ENCODE results near the gene COL28A1. TPM values are rescaled to one million over a fixed set of nuclear protein-coding genes. Genes with fewer than 3 reads are reported as not detected.
A peak's percentile ranks its signal among the peaks of the same experiment; 100 is the strongest.

COL28A1 gene
- total RNA-seq, 2 donors from 2014 or later, result 1.2 to 3.5 TPM

- intact Hi-C loops (cut with DNase I), result no loop called here
- no peaks in the 10 kb centered on the region for H3K27me3 ChIP-seq
- no peak overlapping the region for H3K27ac ChIP-seq
- no peak overlapping the region for H3K4me3 ChIP-seq
- H3K9ac ChIP-seq (ENCODE audit: low read depth in 2 of 2, low read length in 2 of 2), result no peak overlapping the region
- no peaks in the 10 kb centered on the region for H3K36me3 ChIP-seq
- H3K9me3 ChIP-seq, result no peaks in the 10 kb centered on the region
- TF ChIP-seq, protein P1, sequence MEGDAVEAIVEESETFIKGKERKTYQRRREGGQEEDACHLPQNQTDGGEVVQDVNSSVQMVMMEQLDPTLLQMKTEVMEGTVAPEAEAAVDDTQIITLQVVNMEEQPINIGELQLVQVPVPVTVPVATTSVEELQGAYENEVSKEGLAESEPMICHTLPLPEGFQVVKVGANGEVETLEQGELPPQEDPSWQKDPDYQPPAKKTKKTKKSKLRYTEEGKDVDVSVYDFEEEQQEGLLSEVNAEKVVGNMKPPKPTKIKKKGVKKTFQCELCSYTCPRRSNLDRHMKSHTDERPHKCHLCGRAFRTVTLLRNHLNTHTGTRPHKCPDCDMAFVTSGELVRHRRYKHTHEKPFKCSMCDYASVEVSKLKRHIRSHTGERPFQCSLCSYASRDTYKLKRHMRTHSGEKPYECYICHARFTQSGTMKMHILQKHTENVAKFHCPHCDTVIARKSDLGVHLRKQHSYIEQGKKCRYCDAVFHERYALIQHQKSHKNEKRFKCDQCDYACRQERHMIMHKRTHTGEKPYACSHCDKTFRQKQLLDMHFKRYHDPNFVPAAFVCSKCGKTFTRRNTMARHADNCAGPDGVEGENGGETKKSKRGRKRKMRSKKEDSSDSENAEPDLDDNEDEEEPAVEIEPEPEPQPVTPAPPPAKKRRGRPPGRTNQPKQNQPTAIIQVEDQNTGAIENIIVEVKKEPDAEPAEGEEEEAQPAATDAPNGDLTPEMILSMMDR (IDR thresholded peaks at IDR 0.05), result no peak
- no peaks in the 10 kb centered on the region for H3K4me1 ChIP-seq
- DNase-seq, result no peak
Measured at GRCh38 chr7:7579638-7580037, 44.0 kb upstream of the COL28A1 start.

- intact Hi-C loops (cut with DNase I), result no loop called here
- Histone ChIP-seq H3K4me3 (no peak overlapping the region), H3K27me3 (no peaks in the 10 kb centered on the region), H3K9ac (ENCODE audit: low read depth in 2 of 2, low read length in 2 of 2) (no peak overlapping the region), H3K9me3 (no peaks in the 10 kb centered on the region), H3K27ac (no peak overlapping the region), H3K4me1 (no peaks in the 10 kb centered on the region), H3K36me3 (no peaks in the 10 kb centered on the region)
- DNase-seq, result no peak
- TF ChIP-seq, protein P1 (IDR thresholded peaks at IDR 0.05), result no peak
Measured at GRCh38 chr7:7577888-7578287, 42.2 kb upstream of the COL28A1 start.

- intact Hi-C loops (cut with DNase I), result no loop called here
- TF ChIP-seq, protein P1 (IDR thresholded peaks at IDR 0.05), result no peak
- Histone ChIP-seq H3K27ac (no peak overlapping the region), H3K9me3 (no peaks in the 10 kb centered on the region), H3K36me3 (no peaks in the 10 kb centered on the region), H3K4me3 (no peak overlapping the region), H3K4me1 (no peaks in the 10 kb centered on the region), H3K9ac (ENCODE audit: low read depth in 2 of 2, low read length in 2 of 2) (no peak overlapping the region), H3K27me3 (no peaks in the 10 kb centered on the region)
- no peak for DNase-seq
Measured at GRCh38 chr7:7576344-7576743, 40.7 kb upstream of the COL28A1 start.

DNA sequence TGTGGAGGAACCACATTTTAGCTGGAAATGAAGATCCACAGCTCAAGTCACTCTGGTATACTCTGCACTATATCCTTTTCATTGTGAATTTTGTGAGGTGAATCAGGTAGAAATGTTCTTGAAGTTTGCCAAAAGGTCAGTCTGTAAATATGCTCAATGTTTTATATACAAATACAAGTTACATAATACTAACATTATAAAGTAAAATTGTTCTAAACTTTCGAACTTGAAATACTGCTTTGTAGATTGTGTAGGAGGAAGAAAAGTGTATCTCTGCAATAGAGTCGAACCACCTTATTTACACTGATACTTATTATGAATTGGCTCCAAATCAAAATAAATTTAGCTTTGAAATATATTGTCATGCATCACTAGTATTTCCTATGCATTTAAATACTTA is 38.0 kb upstream of the COL28A1 start:
- H3K27me3 ChIP-seq, result no peaks in the 10 kb centered on the region
- H3K36me3 ChIP-seq, result no peaks in the 10 kb centered on the region
- H3K9me3 ChIP-seq, result no peaks in the 10 kb centered on the region
- no peak overlapping the region for H3K4me3 ChIP-seq
- H3K27ac ChIP-seq, result no peak overlapping the region
- intact Hi-C loops (cut with DNase I), result no loop called here
- no peak overlapping the region for H3K9ac ChIP-seq (ENCODE audit: low read depth in 2 of 2, low read length in 2 of 2)
- TF ChIP-seq, protein P1 (IDR thresholded peaks at IDR 0.05), result no peak
- DNase-seq, result no peak
- no peaks in the 10 kb centered on the region for H3K4me1 ChIP-seq

DNA sequence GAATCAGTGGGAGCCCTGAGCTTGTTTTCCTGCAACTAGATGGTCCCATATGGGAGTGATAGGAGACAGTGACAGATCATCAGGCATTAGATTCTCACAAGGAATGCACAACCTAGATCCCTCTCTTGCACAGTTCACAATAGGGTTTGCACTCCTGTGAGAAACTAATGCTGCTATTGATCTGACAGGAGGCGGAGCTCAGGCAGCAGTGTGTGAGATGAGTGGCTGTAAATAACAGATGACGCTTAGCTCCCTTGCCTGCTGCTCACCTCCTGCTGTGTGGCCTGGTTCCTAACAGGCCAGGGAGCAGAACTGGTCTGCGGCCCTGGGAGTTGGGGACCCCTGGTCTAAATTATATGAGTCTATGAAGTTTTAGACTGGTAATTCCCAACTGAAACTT is 34.9 kb upstream of the COL28A1 start:
- no peak overlapping the region for H3K4me3 ChIP-seq
- H3K4me1 ChIP-seq, result no peaks in the 10 kb centered on the region
- no peak overlapping the region for H3K27ac ChIP-seq
- TF ChIP-seq, protein P1 (IDR thresholded peaks at IDR 0.05), result no peak
- intact Hi-C loops (cut with DNase I), result no loop called here
- H3K27me3 ChIP-seq, result no peaks in the 10 kb centered on the region
- DNase-seq, result no peak
- no peaks in the 10 kb centered on the region for H3K36me3 ChIP-seq
- H3K9ac ChIP-seq (ENCODE audit: low read depth in 2 of 2, low read length in 2 of 2), result no peak overlapping the region
- no peaks in the 10 kb centered on the region for H3K9me3 ChIP-seq

DNA sequence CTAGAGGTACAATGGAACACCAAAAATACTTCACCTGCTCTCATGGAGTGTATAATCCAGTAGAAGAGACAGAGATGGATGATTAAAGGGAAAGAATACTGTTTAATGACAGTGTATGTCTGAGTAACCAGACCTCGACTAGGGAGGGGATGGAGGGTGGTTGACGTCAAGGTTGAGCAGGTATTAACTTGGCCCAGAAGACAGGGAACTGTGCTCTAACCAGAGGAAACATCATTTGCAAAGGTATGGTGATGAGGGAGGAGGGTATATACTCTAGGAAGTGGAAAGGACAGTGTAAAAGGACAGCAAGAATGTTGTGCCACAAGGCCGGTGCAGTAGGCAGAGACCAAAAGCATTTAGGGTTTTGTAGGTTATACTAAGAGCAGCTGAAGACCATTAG is 33.9 kb upstream of the COL28A1 start:
- H3K4me3 ChIP-seq, result no peak overlapping the region
- H3K9ac ChIP-seq (ENCODE audit: low read depth in 2 of 2, low read length in 2 of 2), result no peak overlapping the region
- peak overlapping the region; percentile 37 for H3K27ac ChIP-seq
- no peaks in the 10 kb centered on the region for H3K27me3 ChIP-seq
- intact Hi-C loops (cut with DNase I), result no loop called here
- no peaks in the 10 kb centered on the region for H3K36me3 ChIP-seq
- DNase-seq, result no peak
- TF ChIP-seq, protein P1 (IDR thresholded peaks at IDR 0.05), result no peak
- no peaks in the 10 kb centered on the region for H3K4me1 ChIP-seq
- H3K9me3 ChIP-seq, result no peaks in the 10 kb centered on the region

All from colonic mucosa (tissue), 4 donors.